ENCODE results near the gene ELMO1.

ELMO1 gene

DNA sequence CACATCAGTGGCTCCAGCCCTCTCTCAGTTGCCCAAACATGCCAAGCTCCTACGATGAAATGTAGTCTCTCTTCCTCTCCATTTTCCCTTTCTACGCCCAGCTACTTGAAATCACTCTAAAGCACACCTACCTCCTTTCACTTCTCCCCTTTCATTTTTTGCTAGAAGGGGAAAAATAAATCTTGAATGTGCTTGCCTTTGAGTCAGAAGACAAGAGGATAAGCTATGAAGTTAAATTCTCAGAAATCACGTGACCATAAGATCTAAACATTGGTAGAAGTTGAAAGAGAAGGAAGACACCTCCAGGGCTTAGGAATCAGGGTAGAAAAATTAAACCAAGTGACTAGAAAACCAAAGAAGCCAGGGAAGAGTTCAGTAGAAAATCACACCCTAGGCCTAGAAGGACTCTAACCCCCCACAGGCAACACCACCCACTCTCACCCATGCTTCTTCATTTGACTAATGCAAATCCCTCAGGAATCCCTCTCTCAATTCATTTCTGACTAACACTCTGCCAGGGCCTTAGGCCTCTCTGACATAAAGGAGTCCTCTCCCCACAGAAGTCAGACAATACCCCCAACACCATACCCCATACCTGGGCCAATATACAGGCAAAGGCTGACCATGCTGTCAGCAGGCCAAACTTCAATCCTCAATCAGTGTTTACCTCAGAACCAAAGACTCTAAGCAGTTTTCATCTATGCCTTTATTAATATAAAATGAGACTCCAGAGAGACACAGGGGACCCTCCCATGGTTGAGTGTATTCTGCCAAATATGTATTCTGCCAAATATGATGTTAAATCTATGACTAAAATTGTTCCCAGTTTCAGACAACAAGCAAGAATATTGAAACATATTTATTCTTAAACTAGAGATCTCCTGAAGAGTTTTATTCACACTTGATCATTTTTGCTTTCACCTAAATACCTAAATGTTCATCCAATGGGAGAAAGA lies 84.8 kb downstream of the ELMO1 start:
- no peak for DNase-seq

DNA sequence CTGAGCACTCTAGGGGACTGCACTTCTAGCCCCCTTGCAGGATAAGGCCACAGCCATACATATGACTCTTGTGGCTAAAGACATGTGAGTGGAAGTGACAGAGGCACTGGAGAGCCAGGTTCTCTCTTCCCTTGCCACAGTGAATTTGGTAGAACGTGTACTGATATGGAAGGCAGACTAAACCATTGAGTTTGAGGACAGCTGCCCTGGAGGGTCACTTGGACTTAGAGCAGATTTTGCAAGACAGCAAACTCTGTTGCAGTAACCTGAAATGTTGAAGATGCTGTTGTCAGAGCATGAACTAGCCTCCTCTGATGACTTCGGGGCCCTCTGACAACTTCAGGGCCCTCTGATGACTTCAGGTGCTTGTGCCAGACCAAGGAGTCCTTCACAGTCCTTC lies 85.9 kb downstream of the ELMO1 start:
- DNase-seq, result no peak

DNA sequence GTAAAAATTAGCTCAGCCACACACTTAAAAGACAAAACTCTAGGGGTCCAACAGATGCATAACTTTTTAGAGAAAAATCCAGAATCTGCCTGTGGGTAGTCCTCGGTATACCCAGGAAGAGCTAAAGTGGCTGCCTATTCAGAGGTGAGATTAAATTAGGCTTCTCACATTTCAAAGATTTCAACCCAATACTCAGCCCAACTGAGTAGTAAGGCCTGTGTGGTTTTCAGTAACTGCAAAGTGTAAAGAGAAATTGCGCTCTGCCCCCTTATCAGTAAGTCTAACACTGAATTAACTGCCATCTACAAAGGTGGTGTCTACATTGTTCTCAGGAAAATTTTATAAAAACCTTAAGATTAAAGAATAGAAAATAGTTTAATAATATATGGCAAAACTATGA lies 88.2 kb downstream of the ELMO1 start:
- DNase-seq, result no peak

DNA sequence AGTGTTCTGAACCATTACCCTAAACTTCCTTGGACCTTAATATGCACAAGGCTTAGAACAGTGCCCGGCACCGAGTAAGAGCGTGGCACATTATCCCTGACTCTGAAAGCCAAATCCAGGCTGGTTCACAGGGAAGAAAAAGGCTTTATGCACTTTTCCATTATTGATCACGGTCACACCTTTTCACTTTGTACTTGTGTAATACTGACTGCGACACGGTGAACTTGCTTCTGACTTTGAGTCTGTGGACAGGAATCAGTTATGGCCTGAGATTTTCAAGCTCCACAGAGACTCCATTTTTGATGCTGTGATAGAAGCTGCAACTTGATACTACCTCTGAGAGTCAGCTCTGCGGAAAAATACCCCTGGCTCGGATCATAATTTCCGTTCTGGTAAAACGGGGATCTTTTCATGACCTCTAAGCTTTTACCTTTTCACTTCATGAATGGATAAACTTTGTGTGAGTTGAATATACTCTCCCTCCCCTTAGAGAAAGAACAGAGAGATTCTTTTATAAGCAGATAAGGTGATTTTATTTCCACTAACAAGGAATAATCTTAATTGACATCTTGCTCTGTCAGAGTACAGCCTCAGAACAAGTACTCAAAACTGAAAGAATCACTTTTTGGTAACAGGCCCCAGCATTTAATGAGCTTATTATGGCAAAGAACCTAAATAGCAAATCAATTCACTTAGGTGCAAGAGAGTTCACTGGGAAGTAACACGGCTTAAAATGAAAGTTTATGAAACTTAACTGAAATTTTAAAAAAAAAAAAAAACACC lies 88.8 kb downstream of the ELMO1 start:
- DNase-seq, result no peak

DNA sequence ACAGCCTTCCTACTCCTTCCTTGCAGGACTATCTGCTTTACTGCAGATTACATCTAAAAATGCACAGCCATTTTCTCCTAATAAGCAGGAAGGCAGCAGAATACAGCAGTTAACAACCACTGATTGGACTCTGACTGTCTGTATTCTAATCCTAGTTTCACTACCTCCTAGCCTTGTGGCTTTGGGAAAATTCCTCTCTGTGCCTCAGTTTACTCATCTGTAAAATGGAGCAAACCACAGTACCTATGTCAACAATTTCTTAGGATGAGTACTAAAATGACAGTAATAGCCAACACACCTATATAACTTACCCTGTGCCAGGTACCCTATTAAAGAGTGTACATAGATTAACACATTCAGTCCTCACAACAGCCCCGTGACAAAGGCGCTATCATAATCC lies 89.5 kb downstream of the ELMO1 start:
- DNase-seq, result no peak

DNA sequence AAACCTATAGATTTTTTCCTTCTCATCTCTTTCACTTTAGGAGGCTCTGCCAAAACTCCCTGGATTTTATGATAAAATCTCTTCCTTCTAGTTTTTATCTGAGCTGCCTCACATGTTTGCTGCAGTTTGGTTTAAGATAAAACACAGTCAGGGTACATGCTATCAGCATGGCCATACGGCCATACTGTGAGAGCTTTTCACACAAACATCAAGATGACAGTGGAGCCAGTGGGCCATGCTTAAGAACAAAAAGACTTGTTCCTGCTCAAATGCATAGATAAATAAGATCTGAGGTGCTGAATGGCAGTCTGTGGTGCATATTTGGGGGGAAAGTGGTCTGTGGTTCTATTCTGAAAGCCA lies 91.0 kb downstream of the ELMO1 start:
- DNase-seq, result no peak

DNA sequence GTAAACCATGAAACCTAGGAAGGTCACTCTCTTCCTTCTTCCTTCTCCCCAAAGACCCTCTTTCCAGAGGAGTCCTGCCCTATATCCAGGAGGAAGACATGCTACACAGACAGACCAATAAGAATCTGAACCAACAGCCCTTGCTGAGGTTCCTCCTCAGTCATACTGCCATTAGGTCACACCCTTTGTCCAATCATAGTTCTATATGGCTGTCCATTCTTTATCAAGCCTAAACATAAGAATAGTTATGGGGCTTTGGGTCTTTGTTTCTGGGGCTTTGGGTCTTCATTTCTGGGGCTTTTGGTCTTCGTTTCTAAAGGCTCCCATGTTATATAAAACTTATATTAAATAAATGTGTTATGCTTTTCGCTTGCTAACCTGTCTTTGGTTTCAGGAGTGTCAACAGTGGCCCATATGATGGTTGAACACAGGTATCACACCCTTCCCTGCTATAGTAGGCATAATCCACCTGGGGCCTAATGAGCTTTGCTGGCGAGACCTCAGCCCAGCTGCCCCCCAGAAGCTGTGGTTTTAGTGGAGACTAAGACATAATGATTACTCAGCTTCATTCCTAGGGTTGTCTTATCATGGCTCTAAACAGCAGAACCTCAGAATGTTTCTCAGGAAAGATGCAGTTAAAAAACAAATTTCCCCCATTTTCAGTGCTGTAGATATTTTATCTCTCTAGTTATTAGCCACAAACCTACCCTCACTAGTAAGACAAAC lies 91.6 kb downstream of the ELMO1 start:
- DNase-seq, result no peak

DNA sequence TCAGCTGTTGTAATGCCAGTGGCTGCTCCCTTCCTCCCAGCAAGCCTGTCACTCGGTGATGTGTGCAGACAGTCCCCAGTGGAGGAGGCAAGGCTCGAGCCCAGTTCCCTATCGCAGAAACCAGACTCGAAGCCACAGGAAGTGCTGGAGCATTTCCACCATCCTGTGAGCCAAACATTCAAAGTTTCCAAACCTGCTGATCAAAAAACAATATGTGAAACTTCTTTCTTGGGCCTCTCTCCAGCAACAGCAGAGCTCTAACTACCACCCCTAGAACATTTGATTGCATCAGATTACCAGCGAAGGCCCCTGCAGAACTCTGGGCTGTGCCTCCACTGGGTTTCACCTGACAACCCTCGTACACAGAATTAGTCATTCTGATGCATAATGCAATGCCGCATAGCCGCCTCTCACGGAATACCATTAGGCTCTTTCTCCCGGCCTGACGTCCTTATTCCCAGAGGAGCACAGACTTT lies 94.0 kb downstream of the ELMO1 start:
- no peak for DNase-seq

DNA sequence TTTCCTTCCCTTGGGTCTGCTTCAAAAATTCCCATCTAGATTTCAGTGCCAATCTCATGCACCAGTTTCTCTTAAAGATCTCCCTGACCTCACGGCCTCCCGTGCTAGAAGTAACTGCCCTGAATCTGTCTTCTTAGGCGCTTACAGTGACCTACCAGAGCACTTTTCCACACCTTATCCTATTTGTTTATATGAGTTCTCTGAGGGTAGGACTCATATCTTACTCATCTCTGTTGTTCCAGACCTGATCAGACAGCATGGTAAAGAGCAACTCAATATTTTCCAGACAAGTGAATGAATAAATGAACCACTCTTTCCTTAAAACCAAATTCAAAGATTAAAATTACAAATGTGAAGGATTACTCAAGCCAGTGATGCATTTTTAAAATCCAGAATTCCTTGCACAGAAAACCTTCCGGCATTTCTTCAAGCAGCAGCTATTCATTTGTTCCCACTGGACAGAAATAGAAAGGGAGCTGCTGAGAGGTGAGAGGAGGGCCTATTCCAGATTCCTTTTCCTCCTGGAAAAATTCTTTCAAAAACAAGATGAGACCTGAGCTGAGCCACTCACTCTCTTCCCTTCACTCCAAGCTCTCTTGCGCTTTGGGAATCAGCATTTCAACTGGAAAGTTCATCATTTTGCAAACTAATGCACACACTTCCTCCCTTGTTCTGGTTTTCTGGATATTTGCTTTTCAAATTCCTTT lies 94.6 kb downstream of the ELMO1 start:
- DNase-seq, result no peak

DNA sequence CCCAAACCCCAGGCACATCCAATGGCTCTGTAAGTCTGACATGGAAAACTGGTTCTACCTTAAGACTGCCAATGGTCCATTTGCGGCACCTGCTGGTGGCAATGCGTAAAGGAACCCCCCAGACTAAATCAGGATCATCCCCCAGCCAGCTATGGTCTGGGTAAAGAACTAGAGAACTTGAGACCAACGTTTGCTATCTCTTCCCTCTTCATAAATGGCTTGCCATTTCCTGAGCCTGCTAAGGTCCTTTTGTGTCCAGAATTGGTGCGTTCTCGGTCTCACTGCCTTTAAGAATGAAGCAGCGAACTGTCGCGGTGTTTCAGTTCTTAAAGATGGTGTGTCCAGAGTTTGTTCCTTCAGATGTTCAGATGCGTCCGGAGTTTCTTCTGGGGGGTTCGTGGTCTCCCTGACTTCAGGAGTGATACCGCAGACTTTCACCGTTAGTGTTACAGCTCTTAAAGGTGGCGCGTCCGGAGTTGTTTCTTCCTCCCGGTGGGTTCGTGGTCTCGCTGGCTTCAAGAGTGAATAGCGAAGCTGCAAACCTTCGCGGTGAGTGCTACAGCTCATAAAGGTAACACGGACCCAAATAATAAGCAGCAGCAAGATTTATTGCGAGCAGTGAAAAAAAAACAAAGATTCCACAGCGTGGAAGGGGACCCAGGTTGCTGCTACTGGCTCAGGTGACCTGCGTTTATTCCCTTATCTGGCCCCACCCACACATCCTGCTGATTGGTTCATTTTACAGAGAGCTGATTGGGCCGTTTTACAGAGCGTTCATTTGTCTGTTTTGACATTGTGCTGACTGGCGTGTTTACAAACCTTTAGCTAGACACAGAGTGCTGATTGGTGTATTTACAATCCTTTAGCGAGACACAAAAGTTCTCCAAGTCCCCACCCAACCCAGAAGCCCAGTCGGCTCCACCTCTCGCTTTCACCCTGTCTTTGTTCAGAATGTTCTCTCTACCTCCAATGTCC lies 95.4 kb downstream of the ELMO1 start:
- DNase-seq, result peak; percentile 79

DNA sequence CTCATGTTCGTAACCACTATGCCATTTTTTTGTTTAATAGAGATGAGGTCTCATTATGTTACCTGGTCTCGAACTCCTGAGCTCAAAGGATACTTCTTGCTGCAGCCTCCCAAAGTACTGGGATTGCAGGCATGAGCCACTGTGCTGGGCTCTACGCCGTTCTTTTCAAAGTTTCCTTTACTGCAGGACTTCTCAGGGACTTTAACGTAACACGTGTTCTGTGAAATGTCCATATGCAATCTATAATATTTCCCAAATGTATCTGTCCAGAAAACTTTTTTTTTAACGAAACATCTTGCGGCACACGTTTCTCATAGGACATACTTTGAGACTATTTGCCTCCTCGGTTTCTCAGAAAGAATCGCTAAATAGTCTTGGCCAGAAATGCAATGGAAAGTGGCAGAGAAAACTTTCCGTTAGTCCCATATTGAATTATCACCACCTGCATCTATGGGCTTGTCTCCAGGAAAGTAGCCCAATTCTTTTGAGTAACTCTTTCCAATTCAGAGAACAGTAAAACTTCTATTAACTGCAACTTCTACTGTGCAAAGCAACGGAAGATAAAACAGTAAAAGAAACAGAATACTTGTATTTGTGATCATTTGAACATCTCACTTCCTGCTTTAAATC lies 96.3 kb downstream of the ELMO1 start:
- DNase-seq, result no peak

DNA sequence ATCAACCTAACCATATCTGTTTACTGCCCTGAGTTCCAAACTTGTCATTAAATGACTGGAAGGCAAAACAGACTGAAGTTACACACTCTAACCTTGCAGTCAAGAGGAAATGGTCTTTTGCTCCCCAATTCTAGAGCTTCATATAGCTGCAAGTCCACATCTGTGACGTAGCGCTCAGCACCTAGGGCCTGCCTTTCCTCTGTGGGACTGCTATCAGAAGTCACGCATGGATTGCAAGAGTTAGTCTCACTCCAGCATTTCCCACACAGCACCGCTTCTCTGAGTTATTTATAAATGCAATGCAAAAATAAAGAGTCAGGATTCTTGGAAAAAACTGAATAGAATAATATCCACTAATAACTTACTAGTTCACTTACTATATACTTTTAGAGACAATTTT lies 96.9 kb downstream of the ELMO1 start:
- no peak for DNase-seq

DNA sequence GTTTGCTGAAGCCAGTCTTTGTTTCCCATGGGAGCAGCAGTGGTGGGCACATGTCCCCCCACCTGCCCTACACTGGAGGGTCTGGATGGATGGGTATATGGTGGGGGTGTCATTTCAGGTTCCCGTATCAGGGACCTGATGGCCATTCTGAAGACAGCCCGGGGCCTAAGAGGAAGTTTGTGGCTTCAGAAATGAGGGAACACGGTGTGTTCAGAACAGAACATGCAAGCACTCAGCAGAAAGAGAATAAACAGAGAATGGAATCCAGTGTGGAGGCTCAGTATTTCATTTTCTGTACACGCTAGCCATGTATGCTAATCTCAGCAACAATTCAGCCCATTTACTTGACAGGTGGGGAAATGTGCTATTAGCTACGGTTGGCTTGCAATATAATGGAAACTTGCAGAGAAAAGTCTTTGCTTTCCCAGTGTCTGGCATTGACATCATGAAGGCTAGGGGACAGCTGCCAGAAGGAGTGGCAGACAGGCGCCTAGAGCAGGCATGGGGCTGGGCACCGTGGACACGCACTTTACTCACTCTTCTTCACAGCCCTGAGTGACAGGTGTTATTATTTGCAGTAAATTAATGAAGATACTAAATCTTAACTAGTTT lies 98.6 kb downstream of the ELMO1 start:
- peak; percentile 29 for DNase-seq

DNA sequence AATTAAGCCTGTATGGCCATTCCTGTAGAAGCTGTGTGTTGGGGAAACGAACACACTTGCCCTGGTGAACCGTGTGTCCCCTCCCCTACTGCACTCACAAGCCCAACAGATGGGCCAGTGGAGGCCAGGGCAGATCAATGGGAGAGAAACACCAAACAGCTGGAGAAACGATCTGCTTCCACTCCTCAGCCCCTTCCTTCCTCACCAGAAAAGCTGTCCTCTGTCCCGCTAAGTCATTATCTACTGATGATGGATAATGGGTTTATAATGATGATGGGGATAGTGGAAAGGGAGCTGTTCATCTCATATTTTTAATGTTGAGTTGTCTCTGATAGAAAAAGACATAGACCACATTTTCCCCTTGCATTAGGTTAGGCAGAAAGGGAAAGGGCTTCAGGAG lies 99.7 kb downstream of the ELMO1 start:
- DNase-seq, result no peak

DNA sequence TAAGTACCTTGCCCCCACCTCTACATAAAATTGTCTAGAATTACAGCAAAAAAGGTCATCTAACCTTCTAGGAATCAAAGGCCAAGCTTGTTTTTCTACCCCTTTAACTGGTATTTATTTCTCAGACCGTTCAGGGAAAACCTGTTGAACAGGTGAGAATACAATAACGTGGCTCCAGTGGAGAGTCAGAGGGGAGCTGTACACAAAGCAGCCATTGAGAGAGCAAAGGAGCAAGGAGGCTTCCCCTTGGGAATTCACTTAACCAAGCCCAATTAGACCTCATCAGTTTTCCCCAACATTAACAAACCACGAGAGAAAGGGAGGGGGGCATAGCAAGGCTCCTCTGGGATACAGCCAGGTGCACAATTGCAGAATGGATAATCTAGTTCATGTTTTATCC lies 101.9 kb downstream of the ELMO1 start:
- no peak for DNase-seq

DNA sequence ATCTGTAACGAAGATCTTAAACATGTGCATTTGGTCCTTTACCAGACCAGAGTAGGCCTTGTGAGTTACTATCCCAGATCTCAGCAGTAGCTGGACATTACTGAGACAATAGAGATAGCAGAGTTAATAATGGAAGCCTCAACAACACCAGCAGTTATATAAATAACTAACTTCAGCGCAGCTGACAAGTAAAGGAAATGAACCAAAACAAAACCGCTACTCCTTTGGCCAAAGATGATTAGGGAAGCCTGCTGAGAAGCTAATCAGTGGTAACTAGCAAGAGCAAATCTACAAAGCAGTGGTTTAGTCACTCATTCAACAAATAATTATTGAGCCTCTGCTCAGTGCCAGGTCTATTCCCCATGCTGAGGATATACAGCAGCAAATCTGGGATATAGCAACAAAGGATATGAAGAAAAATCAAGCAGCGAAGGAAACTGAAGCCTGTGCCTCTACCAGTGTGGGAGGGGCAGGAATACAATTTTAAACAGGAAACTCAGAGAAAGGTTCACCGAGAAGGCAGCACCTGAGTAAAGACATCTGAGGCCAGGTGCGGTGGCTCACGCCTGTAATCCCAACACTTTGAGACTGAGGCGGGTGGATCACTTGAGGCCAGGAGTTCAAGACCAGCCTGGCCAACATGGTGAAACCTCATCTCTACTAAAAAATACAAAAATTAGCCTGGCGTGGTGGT lies 103.6 kb downstream of the ELMO1 start:
- no peak for DNase-seq

DNA sequence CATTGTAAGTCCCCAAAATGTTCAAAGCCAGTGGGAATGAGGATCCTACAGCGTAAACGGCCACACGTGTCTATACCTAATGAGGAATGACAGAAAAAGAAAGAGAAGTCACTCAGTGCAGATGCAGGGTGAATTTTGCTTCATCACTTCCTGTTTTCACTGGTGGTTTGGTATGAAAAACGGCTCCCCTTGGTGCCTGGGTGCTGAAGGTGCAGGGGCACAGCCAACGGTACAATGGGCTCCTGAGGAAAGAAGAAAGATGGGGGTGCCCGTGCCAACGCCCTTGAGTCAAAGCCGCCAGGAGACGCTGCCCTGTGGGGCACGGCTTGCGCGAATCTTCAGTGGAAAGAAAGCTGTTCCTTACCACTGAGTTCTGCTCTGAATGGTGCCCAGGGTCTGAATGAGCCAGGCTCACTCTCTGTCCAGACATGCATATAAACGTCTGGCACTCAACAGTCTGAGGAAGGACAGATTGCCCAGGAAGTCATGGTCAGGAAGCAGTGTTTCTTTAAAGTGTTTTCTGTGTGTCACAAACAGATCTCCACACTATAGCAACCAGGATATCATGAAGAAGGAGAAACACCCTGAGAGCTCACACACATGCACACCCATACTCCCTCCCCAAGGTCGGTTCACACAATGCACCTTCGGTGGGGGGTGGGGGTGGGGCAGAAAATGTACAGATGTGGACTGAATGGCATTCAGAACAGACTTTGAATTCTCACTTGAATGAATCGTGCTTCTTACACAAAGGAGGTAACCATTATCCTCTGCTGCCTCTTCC lies 105.8 kb downstream of the ELMO1 start:
- peak; percentile 79 for DNase-seq

DNA sequence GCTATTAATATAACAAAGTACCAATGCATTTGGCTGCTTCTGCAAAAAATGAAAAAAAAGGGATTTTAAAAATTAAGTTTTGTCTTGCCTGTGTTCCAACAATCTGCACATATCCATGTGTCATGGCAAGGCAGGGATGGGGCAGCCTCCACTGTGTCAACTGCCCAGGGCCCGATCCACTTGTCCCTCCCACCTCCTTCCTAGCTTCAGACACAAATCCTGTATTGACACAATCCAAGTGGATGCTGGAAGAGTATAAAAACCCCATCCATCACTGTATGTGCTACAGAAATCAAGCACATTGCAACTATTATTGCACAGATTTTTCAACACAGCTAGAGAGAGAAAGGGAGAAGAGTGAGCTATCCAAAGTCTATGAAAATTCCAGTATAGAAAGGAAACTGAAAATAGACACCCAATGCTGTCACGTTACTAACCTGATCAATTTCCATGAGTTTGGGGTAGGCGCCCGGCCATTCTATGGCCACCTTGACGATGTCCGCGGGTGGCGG lies 106.4 kb downstream of the ELMO1 start:
- DNase-seq, result no peak

Measured in CD4-positive, alpha-beta T cell treated with Interleukin-15 for 1 hour (primary cell).